GM12872 (cell line): ENCODE measurements around the gene LPP.

Experiments
- TF ChIP-seq, protein P1 (sequence below): IDR thresholded peaks from 3 replicates; pipeline ENCODE4 v1.5.1; 2011; ENCODE audit warnings: low read depth, mild to moderate bottlenecking, low read length, moderate library complexity; ENCODE audit not compliant: insufficient read depth

LPP gene

GRCh38 chr3:188607805-188608315, 453.9 kb downstream of the LPP start:
- TF ChIP-seq, protein P1, sequence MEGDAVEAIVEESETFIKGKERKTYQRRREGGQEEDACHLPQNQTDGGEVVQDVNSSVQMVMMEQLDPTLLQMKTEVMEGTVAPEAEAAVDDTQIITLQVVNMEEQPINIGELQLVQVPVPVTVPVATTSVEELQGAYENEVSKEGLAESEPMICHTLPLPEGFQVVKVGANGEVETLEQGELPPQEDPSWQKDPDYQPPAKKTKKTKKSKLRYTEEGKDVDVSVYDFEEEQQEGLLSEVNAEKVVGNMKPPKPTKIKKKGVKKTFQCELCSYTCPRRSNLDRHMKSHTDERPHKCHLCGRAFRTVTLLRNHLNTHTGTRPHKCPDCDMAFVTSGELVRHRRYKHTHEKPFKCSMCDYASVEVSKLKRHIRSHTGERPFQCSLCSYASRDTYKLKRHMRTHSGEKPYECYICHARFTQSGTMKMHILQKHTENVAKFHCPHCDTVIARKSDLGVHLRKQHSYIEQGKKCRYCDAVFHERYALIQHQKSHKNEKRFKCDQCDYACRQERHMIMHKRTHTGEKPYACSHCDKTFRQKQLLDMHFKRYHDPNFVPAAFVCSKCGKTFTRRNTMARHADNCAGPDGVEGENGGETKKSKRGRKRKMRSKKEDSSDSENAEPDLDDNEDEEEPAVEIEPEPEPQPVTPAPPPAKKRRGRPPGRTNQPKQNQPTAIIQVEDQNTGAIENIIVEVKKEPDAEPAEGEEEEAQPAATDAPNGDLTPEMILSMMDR, result no peak

DNA sequence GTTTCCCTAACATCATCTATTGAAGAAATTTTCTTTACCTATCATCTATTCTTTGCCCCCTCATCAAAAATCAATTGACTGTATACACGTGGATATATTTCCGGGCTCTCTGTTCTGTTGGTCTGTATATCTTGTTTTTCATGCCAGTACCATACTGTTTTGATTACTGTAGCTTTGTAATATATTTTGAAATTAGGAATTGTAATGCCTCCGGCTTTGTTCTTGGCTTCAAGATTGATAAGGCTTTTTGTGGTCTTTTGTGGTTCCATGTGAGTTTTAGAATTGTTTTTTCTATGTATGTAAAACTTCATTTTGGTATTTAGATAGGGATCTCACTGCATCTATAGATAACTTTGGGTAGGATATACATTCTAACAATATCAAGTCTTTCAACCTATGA, 454.4 kb downstream of the LPP start:
- TF ChIP-seq, protein P1, result no peak

- TF ChIP-seq, protein P1, result no peak
Measured at GRCh38 chr3:188617270-188617669, 463.3 kb downstream of the LPP start.

- TF ChIP-seq, protein P1, result no peak
Measured at GRCh38 chr3:188617988-188618701, 464.2 kb downstream of the LPP start.

DNA sequence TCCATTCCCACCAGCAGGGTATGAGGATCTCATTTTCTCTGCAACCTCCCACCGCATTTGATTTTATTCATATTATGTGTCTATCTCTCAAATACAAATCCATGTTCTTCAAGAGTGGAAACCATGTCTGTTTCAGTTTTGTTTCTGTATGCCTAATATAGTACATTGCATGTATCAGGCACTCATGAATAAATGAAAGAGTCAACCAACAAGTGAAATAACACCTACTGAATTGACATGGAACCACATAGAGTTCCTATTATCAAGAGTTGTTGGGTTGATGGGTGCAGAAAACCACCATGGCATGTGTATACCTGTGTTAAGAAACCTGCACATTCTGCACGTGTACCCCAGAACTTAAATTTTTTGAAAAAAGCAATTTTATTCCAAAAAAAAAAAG, 466.8 kb downstream of the LPP start:
- TF ChIP-seq, protein P1, result no peak

- TF ChIP-seq, protein P1, result no peak
Measured at GRCh38 chr3:188624384-188624783, 470.4 kb downstream of the LPP start.

DNA sequence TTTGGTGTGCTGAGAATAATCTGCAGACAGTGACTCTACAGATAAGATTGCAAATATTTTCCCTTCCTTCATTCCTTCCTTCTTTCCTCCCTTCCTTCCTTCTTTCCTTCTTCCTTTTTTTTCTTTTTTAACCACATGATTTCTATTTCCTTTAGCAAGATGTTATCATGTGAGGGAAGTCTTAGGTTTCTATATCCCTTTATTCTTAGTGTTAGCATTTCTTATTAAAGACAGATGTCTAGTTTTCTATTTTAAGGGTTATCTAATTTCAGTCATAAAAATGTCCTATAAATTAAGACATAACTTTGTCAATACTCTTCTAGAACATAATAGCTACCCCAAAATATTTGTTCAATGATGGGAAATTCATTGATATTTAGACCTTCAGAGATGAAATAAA, 470.9 kb downstream of the LPP start:
- TF ChIP-seq, protein P1, result no peak
